Measurements from ENCODE around the gene SRD5A3. TPM values are rescaled to one million over a fixed set of nuclear protein-coding genes. Genes with fewer than 3 reads are reported as not detected.

Gene SRD5A3
- total and polyA plus RNA-seq, 2 donors (not counting 3 experiments of a cell fraction or from before 2014, with no cell fraction given): 23.6 to 24.3 TPM

DNA sequence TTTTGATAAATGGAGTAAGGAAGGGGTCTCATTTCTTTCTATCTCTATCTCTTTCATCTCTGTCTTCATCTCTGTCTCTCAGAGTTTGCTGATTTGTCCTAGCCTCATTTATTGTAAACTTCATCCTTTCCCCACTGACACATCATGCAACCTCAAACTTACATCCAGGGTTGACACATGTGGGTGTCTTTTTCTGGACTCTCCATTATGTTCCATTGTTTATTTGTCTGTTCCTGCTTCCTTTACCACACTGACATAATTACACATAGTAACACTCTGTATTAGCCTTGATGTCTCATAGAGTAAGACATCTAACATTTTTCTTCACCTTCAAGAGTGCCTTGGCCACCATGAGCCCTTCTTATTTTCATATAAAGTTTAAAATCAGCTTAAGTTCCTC is 8.1 kb upstream of the SRD5A3 start:
- H3K27me3 ChIP-seq (ENCODE audit: control insufficient read depth in 2 of 2, insufficient read depth in 2 of 2, low read length in 2 of 2): no peaks in the 10 kb centered on the region
- ChIA-PET POLR2A (no interaction called here), CTCF (interaction anchor here (2.6 kb wide), 1 partner anchor 8 kb away, joined by 12 read pairs; the partner anchor contains the start of gene SRD5A3)
- BruUV-seq (replicated peaks): no TSS peak
- no peaks in the 10 kb centered on the region for H3K4me1 ChIP-seq (ENCODE audit: control insufficient read depth, extremely low read depth, insufficient read depth, low read length)
- dilution Hi-C loops (cut with MboI; ENCODE audit: extremely low pct_ligation_motif_present, low sequenced_read_pairs) (no loop called here), intact Hi-C loops (cut with micrococcal nuclease) (no loop called here)
- H2AFZ ChIP-seq (ENCODE audit: low read depth, low read length): no peak overlapping the region
- H3K4me2 ChIP-seq (ENCODE audit: insufficient read depth, low read length): no peak overlapping the region
- FAIRE-seq (peak; percentile 69), DNase-seq (ENCODE audit: low read depth, low spot score) (no peak)
- H3K36me3 ChIP-seq (ENCODE audit: control insufficient read depth in 2 of 2, extremely low read depth in 1 of 2, insufficient read depth in 2 of 2, low read length in 2 of 2): no peaks in the 10 kb centered on the region
- no peak overlapping the region for H3K4me3 ChIP-seq (replicated peaks in 1 of 3; ENCODE audit: insufficient read depth in 1 of 3, low read depth in 1 of 3, low read length in 3 of 3)
- TF ChIP-seq MYC (IDR thresholded peaks at IDR 0.05; ENCODE audit: low read depth, low read length) (no peak), GATA2 (IDR thresholded peaks at IDR 0.05; ENCODE audit: insufficient read depth, insufficient read length, low read depth, low read length) (no peak), POLR2AphosphoS5 (IDR thresholded peaks at IDR 0.05; ENCODE audit: insufficient read depth, low read depth, low read length) (no peak), FOS (IDR thresholded peaks at IDR 0.05; ENCODE audit: borderline replicate concordance, insufficient read depth, low read length) (no peak), JUN (IDR thresholded peaks at IDR 0.05; ENCODE audit: borderline replicate concordance, insufficient read depth, insufficient read length, low read depth) (no peak), POLR2A (IDR thresholded peaks at IDR 0.05; ENCODE audit: low read depth, low read length) (no peak), EZH2 (IDR thresholded peaks at IDR 0.05; ENCODE audit: borderline replicate concordance, low read depth, low read length, severe bottlenecking) (no peak)
- TF ChIP-seq, protein P1, sequence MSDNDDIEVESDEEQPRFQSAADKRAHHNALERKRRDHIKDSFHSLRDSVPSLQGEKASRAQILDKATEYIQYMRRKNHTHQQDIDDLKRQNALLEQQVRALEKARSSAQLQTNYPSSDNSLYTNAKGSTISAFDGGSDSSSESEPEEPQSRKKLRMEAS (IDR thresholded peaks at IDR 0.05; ENCODE audit: insufficient read depth, insufficient read length): no peak
- TF ChIP-seq, protein P2, sequence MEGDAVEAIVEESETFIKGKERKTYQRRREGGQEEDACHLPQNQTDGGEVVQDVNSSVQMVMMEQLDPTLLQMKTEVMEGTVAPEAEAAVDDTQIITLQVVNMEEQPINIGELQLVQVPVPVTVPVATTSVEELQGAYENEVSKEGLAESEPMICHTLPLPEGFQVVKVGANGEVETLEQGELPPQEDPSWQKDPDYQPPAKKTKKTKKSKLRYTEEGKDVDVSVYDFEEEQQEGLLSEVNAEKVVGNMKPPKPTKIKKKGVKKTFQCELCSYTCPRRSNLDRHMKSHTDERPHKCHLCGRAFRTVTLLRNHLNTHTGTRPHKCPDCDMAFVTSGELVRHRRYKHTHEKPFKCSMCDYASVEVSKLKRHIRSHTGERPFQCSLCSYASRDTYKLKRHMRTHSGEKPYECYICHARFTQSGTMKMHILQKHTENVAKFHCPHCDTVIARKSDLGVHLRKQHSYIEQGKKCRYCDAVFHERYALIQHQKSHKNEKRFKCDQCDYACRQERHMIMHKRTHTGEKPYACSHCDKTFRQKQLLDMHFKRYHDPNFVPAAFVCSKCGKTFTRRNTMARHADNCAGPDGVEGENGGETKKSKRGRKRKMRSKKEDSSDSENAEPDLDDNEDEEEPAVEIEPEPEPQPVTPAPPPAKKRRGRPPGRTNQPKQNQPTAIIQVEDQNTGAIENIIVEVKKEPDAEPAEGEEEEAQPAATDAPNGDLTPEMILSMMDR (IDR thresholded peaks at IDR 0.05; ENCODE audit: extremely low read depth in 1 of 2, insufficient read depth in 1 of 2, low read depth in 1 of 2, low read length in 2 of 2): no peak
- no peaks in the 10 kb centered on the region for H3K9me1 ChIP-seq (replicated peaks; ENCODE audit: control insufficient read depth, extremely low read depth, insufficient read depth, low read length)
- H3K9me3 ChIP-seq (replicated peaks; ENCODE audit: control insufficient read depth, insufficient read depth, low read length): no peaks in the 10 kb centered on the region
- no peak overlapping the region for H3K27ac ChIP-seq (ENCODE audit: insufficient read depth, low read depth, low read length)
- H3K79me2 ChIP-seq (ENCODE audit: control insufficient read depth, insufficient read depth, low read length): no peaks in the 10 kb centered on the region
- no peaks in the 10 kb centered on the region for H4K20me1 ChIP-seq (replicated peaks; ENCODE audit: control insufficient read depth, extremely low read depth, insufficient read depth, low read length)
- no peak overlapping the region for H3K9ac ChIP-seq (replicated peaks; ENCODE audit: extremely low read depth, insufficient read depth, low read length)
